C4-2B (cell line): ENCODE measurements around the gene OR6M1.

Experiments
- ZFX ChIP-seq: fragments of 450-650 bp; IDR thresholded peaks from 2 replicates; pipeline ENCODE4 v1.6.1; 2017
- TF ChIP-seq, protein P1 (sequence below): fragments of 450-650 bp; conservative IDR thresholded peaks from 2 replicates; pipeline ENCODE4 v1.5.1; 2017; ENCODE audit warnings: mild to moderate bottlenecking

DNA sequence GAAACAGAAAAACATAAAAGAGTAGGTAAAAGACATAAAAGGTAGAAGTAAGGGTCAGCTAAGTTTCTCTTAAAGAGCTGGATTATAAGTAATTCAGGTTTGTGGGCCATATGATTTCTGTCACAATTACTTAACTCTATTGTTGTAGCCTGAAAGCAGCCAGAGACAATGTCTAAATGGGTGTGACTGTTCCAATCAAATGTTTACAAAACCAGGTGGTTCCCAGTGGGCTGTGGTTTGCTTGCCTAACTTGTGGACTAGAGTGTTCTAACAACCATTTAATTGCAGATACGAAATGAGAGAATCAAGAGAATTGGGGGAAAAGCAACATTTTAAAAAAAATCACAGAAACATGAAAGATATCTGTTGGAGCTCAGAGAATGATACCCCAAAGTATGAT is 22.6 kb downstream of the OR6M1 start:
- TF ChIP-seq, protein P1, sequence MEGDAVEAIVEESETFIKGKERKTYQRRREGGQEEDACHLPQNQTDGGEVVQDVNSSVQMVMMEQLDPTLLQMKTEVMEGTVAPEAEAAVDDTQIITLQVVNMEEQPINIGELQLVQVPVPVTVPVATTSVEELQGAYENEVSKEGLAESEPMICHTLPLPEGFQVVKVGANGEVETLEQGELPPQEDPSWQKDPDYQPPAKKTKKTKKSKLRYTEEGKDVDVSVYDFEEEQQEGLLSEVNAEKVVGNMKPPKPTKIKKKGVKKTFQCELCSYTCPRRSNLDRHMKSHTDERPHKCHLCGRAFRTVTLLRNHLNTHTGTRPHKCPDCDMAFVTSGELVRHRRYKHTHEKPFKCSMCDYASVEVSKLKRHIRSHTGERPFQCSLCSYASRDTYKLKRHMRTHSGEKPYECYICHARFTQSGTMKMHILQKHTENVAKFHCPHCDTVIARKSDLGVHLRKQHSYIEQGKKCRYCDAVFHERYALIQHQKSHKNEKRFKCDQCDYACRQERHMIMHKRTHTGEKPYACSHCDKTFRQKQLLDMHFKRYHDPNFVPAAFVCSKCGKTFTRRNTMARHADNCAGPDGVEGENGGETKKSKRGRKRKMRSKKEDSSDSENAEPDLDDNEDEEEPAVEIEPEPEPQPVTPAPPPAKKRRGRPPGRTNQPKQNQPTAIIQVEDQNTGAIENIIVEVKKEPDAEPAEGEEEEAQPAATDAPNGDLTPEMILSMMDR: no peak
- TF ChIP-seq ZFX: no peak
